RWPE2 (cell line): ENCODE data around the gene MAP7.

ENCODE experiments used
- ATAC-seq: fragments of 200-7000 bp; cut with Tn5 transposase; 3 replicates; pipeline ENCODE4 v1.9.1; 2021; ENCODE audit warnings: low read depth
- DNase-seq: peaks from one replicate; pipeline ENCODE4 v3.0.0-alpha.2; 2020; ENCODE audit warnings: low spot score
- H3K27ac ChIP-seq: fragments of 450-650 bp; 2 replicates; pipeline ENCODE4 v1.5.1; 2017; ENCODE audit warnings: mild to moderate bottlenecking; ENCODE audit not compliant: poor library complexity, severe bottlenecking
- H3K27me3 ChIP-seq: fragments of 250-450 bp; sonication (Bioruptor Pico); 2 replicates; pipeline ENCODE4 v1.5.1; 2021; ENCODE audit warnings: mild to moderate bottlenecking, moderate library complexity; ENCODE audit not compliant: insufficient read depth, poor library complexity, severe bottlenecking
- H3K36me3 ChIP-seq: fragments of 250-450 bp; sonication (Bioruptor Pico); 2 replicates; pipeline ENCODE4 v1.5.1; 2020; ENCODE audit warnings: low read depth, mild to moderate bottlenecking, moderate library complexity
- H3K4me1 ChIP-seq: fragments of 250-450 bp; sonication (Bioruptor Pico); 2 replicates; pipeline ENCODE4 v1.5.1; 2021; ENCODE audit warnings: mild to moderate bottlenecking, moderate library complexity; ENCODE audit not compliant: insufficient read depth, poor library complexity, severe bottlenecking
- H3K4me3 ChIP-seq: fragments of 250-450 bp; sonication (Bioruptor Pico); 2 replicates; pipeline ENCODE4 v1.5.1; 2021; ENCODE audit warnings: mild to moderate bottlenecking, moderate library complexity; ENCODE audit not compliant: severe bottlenecking
- H3K9me3 ChIP-seq: fragments of 250-450 bp; sonication (Bioruptor Pico); 2 replicates; pipeline ENCODE4 v1.5.1; 2021; ENCODE audit warnings: mild to moderate bottlenecking, moderate library complexity; ENCODE audit not compliant: severe bottlenecking
- TF ChIP-seq, protein P1 (sequence below): fragments of 450-650 bp; IDR thresholded peaks from one replicate; pipeline ENCODE4 v1.5.1; 2017; ENCODE audit warnings: mild to moderate bottlenecking, moderate library complexity; ENCODE audit not compliant: poor library complexity, severe bottlenecking

MAP7 gene

DNA sequence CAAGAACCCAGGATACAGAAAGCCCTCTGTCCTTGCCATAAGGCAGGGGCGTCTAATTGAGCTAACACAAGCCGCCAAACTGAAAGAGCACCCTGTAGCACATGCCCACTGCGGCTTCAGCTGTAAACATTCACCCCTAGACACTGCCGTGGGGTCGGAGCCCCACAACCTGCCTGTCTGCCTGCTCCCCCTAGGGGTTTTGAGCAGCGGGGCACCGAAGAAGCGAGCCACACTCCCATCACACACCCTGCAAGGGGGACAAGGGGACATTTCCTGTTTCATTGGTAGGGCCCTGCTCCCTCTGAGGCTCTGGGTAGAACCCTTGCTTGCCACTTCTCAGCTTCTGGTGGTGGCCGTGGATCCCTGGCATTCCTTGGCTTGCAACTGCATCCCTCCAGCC is 215.4 kb downstream of the MAP7 start:
- Histone ChIP-seq H3K4me3 (no peak overlapping the region), H3K4me1 (no peaks in the 10 kb centered on the region), H3K36me3 (no peaks in the 10 kb centered on the region), H3K27ac (no peak overlapping the region), H3K27me3 (no peaks in the 10 kb centered on the region), H3K9me3 (no peaks in the 10 kb centered on the region)
- ATAC-seq: no peak
- TF ChIP-seq, protein P1, sequence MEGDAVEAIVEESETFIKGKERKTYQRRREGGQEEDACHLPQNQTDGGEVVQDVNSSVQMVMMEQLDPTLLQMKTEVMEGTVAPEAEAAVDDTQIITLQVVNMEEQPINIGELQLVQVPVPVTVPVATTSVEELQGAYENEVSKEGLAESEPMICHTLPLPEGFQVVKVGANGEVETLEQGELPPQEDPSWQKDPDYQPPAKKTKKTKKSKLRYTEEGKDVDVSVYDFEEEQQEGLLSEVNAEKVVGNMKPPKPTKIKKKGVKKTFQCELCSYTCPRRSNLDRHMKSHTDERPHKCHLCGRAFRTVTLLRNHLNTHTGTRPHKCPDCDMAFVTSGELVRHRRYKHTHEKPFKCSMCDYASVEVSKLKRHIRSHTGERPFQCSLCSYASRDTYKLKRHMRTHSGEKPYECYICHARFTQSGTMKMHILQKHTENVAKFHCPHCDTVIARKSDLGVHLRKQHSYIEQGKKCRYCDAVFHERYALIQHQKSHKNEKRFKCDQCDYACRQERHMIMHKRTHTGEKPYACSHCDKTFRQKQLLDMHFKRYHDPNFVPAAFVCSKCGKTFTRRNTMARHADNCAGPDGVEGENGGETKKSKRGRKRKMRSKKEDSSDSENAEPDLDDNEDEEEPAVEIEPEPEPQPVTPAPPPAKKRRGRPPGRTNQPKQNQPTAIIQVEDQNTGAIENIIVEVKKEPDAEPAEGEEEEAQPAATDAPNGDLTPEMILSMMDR: no peak
- DNase-seq: no peak

DNA sequence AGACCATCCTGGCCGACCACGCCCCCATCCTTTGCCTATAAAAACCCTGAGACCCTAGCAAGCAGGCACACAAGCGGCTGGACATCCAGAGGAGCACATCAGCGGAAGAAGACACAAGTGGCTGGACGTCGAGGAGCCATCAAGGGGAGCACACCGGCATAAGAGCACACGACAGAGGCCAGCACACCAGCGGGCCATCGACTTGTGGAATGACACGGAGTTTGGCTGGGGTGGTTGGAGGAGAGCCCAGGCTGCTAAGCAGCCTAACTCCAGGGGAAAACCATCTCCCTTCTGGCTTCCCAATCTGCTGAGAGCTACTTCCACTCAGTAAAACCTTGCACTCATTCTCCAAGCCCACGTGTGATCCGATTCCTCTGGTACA is 215.8 kb downstream of the MAP7 start:
- Histone ChIP-seq H3K27ac (no peak overlapping the region), H3K27me3 (no peaks in the 10 kb centered on the region), H3K9me3 (no peaks in the 10 kb centered on the region), H3K4me3 (no peak overlapping the region), H3K4me1 (no peaks in the 10 kb centered on the region), H3K36me3 (no peaks in the 10 kb centered on the region)
- DNase-seq: no peak
- no peak for ATAC-seq
- TF ChIP-seq, protein P1: no peak

DNA sequence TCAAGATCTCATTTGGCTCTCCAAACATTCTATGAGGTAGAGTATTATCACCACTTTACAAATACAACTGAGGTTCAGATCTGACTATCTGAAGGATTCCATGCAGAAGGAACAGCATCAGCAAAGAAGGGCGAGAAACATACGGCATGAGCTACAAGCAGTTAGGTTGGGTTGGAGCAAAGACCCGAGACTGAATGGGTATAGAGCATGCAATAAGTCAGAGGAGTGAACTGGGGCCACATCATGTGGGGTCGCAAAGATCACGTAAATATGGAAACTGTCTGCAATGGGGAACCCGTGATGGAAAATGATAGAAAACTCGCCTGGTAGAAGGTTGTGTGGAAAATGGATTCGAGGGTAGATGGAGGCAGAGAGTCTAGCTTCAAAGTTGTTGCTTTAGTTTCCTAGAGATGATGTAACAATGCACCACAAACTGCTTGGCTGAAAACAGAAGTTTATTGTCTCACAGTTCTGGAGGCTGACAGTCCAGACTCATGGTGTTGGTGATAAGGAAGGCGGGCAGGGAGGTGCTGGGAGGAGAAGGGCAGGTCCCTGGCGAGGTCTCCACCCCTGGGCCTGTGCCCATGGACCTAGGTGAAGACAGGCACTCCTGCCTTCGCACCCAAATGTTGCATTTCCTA is 216.3 kb downstream of the MAP7 start:
- H3K9me3 ChIP-seq: no peaks in the 10 kb centered on the region
- DNase-seq (no peak), ATAC-seq (no peak)
- H3K4me1 ChIP-seq: no peaks in the 10 kb centered on the region
- H3K4me3 ChIP-seq: no peak overlapping the region
- H3K36me3 ChIP-seq: no peaks in the 10 kb centered on the region
- H3K27me3 ChIP-seq: no peaks in the 10 kb centered on the region
- no peak overlapping the region for H3K27ac ChIP-seq
- TF ChIP-seq, protein P1: no peak

DNA sequence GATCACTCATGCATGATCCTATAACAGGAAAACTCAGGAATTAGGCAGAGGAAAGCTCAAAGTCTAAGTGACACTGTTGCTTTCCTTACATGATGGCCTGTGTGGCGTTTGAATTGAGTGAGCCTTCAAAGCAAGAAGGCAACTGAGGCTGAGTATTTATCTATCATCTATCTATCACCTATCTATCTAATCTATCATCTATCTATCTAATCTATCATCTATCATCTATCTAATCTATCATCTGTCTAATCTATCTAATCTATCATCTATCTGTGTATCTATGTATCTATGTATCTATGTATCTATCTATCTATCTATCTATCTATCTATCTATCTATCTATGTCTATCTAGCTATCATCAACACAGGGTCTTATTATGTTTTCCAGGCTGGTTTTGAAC is 218.8 kb downstream of the MAP7 start:
- no peak overlapping the region for H3K27ac ChIP-seq
- H3K4me3 ChIP-seq: no peak overlapping the region
- no peak for DNase-seq
- no peaks in the 10 kb centered on the region for H3K27me3 ChIP-seq
- H3K4me1 ChIP-seq: no peaks in the 10 kb centered on the region
- no peak for ATAC-seq
- no peaks in the 10 kb centered on the region for H3K36me3 ChIP-seq
- TF ChIP-seq, protein P1: no peak
- no peaks in the 10 kb centered on the region for H3K9me3 ChIP-seq

DNA sequence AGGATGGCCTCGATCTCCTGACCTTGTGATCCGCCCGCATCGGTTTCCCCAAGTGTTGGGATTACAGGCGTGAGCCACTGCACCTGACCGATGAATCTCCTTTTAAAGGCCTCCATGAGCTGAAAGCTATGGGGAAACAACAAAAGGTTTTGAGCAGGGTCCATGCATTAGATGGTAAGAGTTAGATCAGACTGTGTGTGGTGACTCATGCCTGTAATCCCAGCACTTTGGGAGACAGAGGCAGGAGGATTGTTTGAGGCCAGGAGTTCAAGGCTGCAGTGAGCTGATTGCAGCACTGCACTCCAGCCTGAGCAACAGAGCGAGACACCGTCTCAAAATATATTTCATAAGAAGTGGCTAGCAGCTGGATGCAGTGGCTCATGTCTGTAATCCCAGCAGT is 219.6 kb downstream of the MAP7 start:
- H3K27me3 ChIP-seq: no peaks in the 10 kb centered on the region
- no peaks in the 10 kb centered on the region for H3K9me3 ChIP-seq
- no peaks in the 10 kb centered on the region for H3K4me1 ChIP-seq
- H3K36me3 ChIP-seq: no peaks in the 10 kb centered on the region
- no peak overlapping the region for H3K27ac ChIP-seq
- TF ChIP-seq, protein P1: no peak
- DNase-seq: no peak
- no peak overlapping the region for H3K4me3 ChIP-seq
- ATAC-seq: no peak
